Measurements from ENCODE around the gene RNF208.

Gene RNF208

DNA sequence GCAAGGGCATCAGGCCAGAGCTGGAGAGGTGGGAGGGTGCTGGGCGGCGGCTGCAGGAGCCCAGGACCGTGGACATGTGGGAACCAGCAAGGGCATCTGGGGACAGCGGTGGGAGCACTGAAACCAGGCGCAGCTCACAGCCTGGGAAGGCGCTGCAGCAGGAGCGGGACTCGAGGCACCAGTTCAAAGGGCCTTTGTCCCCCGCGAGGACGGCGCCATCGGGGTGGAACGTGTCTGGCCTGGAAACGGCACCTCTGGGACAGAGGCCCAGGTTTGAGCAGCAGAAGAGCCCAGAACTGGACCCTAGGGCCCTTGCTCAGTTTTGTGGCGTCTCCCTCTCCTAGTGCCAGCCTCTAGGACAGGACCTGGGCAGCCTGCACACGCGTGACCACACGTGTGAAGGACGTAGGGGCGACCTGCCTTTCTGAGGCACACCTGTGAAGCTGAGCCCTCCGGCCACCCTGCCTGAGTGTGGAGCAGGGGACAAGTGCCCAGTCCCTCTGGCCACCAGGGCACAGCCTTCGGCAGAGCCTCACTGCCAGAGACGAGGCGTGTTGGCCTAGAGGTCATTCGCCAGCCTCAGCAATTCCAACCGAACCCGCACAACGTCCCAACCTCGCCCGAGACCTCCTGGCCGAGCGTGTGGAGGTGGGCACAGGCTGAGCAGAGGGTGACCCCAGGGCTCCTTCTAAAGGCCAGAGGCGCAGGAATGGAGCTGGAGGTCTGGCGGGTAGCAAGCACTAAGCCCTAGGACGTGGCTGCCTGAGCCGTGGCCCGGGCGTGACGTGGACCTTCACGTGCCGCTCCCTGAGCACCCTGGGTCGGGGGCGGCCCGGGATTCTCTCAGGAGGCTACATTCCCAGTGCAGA lies 48.0 kb downstream of the RNF208 start (continued):
- TF ChIP-seq, protein P1, sequence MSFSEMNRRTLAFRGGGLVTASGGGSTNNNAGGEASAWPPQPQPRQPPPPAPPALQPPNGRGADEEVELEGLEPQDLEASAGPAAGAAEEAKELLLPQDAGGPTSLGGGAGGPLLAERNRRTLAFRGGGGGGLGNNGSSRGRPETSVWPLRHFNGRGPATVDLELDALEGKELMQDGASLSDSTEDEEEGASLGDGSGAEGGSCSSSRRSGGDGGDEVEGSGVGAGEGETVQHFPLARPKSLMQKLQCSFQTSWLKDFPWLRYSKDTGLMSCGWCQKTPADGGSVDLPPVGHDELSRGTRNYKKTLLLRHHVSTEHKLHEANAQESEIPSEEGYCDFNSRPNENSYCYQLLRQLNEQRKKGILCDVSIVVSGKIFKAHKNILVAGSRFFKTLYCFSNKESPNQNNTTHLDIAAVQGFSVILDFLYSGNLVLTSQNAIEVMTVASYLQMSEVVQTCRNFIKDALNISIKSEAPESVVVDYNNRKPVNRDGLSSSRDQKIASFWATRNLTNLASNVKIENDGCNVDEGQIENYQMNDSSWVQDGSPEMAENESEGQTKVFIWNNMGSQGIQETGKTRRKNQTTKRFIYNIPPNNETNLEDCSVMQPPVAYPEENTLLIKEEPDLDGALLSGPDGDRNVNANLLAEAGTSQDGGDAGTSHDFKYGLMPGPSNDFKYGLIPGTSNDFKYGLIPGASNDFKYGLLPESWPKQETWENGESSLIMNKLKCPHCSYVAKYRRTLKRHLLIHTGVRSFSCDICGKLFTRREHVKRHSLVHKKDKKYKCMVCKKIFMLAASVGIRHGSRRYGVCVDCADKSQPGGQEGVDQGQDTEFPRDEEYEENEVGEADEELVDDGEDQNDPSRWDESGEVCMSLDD (tag by site-specific recombination; IDR thresholded peaks at IDR 0.05), result no peak
- TF ChIP-seq OVOL3 (tag by site-specific recombination; IDR thresholded peaks at IDR 0.05) (no peak), ZNF248 (tag by site-specific recombination; IDR thresholded peaks at IDR 0.05) (no peak)
- TF ChIP-seq, protein P2, sequence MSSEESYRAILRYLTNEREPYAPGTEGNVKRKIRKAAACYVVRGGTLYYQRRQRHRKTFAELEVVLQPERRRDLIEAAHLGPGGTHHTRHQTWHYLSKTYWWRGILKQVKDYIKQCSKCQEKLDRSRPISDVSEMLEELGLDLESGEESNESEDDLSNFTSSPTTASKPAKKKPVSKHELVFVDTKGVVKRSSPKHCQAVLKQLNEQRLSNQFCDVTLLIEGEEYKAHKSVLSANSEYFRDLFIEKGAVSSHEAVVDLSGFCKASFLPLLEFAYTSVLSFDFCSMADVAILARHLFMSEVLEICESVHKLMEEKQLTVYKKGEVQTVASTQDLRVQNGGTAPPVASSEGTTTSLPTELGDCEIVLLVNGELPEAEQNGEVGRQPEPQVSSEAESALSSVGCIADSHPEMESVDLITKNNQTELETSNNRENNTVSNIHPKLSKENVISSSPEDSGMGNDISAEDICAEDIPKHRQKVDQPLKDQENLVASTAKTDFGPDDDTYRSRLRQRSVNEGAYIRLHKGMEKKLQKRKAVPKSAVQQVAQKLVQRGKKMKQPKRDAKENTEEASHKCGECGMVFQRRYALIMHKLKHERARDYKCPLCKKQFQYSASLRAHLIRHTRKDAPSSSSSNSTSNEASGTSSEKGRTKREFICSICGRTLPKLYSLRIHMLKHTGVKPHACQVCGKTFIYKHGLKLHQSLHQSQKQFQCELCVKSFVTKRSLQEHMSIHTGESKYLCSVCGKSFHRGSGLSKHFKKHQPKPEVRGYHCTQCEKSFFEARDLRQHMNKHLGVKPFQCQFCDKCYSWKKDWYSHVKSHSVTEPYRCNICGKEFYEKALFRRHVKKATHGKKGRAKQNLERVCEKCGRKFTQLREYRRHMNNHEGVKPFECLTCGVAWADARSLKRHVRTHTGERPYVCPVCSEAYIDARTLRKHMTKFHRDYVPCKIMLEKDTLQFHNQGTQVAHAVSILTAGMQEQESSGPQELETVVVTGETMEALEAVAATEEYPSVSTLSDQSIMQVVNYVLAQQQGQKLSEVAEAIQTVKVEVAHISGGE (tag by site-specific recombination; conservative IDR thresholded peaks at IDR 0.05; ENCODE audit: low read depth), result no peak

DNA sequence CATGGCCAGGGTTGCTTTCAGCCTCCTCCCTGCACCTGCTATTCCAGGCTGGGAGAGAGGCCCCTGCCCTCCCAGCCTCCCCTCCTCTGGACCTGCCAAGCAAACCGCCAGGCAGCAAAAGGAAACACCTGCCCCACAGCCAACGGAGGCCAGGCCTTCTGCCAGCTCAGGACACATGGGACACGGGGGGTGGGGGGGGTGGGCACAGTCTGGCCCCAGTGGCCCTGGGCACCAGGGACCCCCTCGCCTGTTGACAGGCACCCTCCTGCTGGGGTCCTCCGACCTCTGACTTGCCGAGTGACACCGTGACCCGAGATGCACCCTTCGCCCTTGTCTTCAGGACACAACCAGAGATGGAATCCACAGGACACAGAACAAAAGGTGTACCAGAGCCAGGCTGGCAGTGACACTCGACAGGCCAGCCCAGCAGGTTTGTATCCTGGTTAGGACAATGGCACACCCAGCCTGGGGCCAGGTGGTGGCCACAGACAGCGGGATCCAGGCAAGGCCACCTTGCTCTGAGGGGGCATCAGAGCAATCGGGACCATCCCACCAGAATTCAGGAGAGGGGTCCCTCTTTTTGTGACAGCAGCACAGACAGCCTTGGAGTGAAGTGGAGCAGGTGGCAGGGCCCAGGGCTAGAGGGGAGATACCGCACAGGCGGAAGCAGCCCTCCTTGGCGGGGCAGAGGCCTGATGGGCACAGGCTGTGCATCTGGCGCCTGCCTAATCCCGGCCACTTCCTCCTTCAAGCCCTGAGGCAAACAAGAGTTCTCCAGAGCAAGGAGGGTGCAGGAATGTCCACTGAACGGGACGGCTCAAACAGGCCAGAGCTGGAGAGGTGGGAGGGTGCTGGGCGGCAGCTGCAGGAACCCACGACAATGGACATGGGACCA lies 48.9 kb downstream of the RNF208 start:
- H3K4me1 ChIP-seq (ENCODE audit: control insufficient read depth, insufficient read depth, low read length), result no peaks in the 10 kb centered on the region; the same call in 1 of the 2 replicates
- no peak overlapping the region for H3K27ac ChIP-seq (ENCODE audit: extremely low read depth, low read depth, low read length)
- H3K4me3 ChIP-seq (ENCODE audit: low read depth, low read length), result no peak overlapping the region
- H3K36me3 ChIP-seq (ENCODE audit: control insufficient read depth in 2 of 2, insufficient read depth in 1 of 2, low read length in 2 of 2), result peaks cover 0 to 13% of the 10 kb centered on the region in 2 experiments; a peak in 1 of 3 replicates
- no peaks in the 10 kb centered on the region for H3K9me3 ChIP-seq (ENCODE audit: control insufficient read depth, insufficient read depth, low read depth, low read length)
- CTCF ChIA-PET, result interaction anchor here (0.8 to 1.1 kb wide), 2 partner anchors 63 to 64 kb away, joined by 3 read pairs; no protein-coding TSS in a partner anchor
- POLR2A ChIA-PET, result interaction anchor here (0.6 to 7.4 kb wide), 5 partner anchors 11 to 88 kb away, joined by 3 to 53 read pairs (median 3); partner anchors contain the start of gene TUBB4B
- TF ChIP-seq, protein P3, sequence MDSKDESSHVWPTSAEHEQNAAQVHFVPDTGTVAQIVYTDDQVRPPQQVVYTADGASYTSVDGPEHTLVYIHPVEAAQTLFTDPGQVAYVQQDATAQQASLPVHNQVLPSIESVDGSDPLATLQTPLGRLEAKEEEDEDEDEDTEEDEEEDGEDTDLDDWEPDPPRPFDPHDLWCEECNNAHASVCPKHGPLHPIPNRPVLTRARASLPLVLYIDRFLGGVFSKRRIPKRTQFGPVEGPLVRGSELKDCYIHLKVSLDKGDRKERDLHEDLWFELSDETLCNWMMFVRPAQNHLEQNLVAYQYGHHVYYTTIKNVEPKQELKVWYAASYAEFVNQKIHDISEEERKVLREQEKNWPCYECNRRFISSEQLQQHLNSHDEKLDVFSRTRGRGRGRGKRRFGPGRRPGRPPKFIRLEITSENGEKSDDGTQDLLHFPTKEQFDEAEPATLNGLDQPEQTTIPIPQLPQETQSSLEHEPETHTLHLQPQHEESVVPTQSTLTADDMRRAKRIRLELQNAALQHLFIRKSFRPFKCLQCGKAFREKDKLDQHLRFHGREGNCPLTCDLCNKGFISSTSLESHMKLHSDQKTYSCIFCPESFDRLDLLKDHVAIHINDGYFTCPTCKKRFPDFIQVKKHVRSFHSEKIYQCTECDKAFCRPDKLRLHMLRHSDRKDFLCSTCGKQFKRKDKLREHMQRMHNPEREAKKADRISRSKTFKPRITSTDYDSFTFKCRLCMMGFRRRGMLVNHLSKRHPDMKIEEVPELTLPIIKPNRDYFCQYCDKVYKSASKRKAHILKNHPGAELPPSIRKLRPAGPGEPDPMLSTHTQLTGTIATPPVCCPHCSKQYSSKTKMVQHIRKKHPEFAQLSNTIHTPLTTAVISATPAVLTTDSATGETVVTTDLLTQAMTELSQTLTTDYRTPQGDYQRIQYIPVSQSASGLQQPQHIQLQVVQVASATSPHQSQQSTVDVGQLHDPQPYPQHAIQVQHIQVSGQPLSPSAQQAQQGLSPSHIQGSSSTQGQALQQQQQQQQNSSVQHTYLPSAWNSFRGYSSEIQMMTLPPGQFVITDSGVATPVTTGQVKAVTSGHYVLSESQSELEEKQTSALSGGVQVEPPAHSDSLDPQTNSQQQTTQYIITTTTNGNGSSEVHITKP (tag by site-specific recombination; IDR thresholded peaks at IDR 0.05), result peak; percentile 28; the same call in 1 of the 2 replicates
- TF ChIP-seq YY2 (tag by site-specific recombination; IDR thresholded peaks at IDR 0.05) (no peak), ZNF157 (tag by site-specific recombination; IDR thresholded peaks at IDR 0.05) (no peak), SP3 (tag by site-specific recombination; IDR thresholded peaks at IDR 0.05) (no peak), EGR2 (tag by site-specific recombination; IDR thresholded peaks at IDR 0.05; ENCODE audit: low read depth) (peak; percentile 57; the same call in 1 of the 2 replicates)

Measured in HEK293 (cell line).